AG04449 (cell line): ENCODE data around the gene MEIG1.
"Not testable (repeated sequence)": the region's sequence is repeated elsewhere in the genome, so short reads cannot be mapped to it uniquely, and the experiment has no call there.

ENCODE experiments used
- CTCF ChIA-PET: fragments of 350-600 bp; formaldehyde crosslinking; extraction: SDS; loops from one replicate; lab custom pipeline; 2021; ENCODE audit warnings: antibody characterized with exemption; lab: Yijun Ruan, JAX
- POLR2A ChIA-PET: fragments of 400-600, 350-600 bp; formaldehyde crosslinking; extraction: SDS; loops from one replicate; lab custom pipeline; 2020; ENCODE audit warnings: antibody characterized with exemption, inconsistent platforms; lab: Yijun Ruan, JAX
- DNase-seq: peaks from one replicate; pipeline ENCODE4 v3.0.0-alpha.2; 2010; ENCODE audit warnings: low read depth, low spot score
- H3K4me3 ChIP-seq: 2 replicates; pipeline ENCODE4 v1.5.1; 2011; ENCODE audit warnings: low read depth, mild to moderate bottlenecking, control low read depth, low read length
- TF ChIP-seq, protein P1 (sequence below): IDR thresholded peaks from one replicate; pipeline ENCODE4 v1.5.1; 2011; ENCODE audit warnings: mild to moderate bottlenecking, moderate library complexity, low read length, control low read depth, inconsistent platforms; ENCODE audit not compliant: insufficient read depth; ENCODE audit errors: missing control alignments

The MEIG1 gene

DNA sequence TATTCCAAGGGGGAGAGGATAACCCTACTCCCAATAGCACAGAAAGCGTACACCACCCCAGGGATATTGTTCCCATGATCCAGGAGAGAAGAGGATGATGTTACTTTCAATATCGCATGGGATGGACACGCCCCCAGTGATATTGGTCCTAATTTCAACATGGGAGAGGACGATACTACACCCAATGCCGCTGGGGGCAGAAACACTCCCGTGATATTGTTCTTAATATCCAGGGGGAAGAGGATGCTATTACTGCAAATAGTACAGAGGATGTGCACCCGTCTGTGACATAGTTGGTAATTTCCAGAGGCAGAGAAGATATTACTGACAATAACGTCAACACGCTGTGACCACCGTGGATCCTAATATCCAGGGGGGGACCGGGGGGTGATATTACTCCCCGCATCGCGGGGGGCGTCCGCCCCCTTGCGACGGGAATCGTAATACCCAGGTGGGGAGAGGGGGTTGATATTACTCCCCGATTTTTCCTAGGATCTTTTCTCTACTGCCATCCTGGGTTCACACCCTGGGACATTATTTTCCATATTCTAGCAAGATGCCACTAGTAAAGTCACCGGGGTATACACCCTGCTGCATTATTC is 16.6 kb downstream of the MEIG1 start:
- no peak for DNase-seq
- H3K4me3 ChIP-seq, result no peak overlapping the region
- ChIA-PET CTCF (no interaction called here), POLR2A (no interaction called here)
- TF ChIP-seq, protein P1, sequence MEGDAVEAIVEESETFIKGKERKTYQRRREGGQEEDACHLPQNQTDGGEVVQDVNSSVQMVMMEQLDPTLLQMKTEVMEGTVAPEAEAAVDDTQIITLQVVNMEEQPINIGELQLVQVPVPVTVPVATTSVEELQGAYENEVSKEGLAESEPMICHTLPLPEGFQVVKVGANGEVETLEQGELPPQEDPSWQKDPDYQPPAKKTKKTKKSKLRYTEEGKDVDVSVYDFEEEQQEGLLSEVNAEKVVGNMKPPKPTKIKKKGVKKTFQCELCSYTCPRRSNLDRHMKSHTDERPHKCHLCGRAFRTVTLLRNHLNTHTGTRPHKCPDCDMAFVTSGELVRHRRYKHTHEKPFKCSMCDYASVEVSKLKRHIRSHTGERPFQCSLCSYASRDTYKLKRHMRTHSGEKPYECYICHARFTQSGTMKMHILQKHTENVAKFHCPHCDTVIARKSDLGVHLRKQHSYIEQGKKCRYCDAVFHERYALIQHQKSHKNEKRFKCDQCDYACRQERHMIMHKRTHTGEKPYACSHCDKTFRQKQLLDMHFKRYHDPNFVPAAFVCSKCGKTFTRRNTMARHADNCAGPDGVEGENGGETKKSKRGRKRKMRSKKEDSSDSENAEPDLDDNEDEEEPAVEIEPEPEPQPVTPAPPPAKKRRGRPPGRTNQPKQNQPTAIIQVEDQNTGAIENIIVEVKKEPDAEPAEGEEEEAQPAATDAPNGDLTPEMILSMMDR, result no peak

DNA sequence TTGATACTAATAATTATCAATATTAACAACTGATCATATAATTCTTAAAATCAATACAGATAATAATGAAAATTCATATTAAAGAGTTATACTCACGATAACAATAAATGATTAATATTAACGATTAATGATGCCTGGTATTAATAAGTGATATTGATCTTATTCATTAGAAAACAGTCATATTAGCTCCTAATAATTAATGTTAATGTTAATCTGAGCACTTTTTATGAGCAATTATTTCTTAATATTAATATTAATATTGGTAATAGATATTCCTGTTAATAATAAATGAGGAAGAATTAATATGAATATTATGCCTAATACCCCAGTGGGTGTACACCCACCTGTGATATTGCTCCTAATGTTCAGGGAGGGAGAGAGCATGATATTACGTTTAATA is 23.6 kb downstream of the MEIG1 start:
- H3K4me3 ChIP-seq, result no peak overlapping the region
- TF ChIP-seq, protein P1, result no peak
- CTCF ChIA-PET, result no interaction called here
- no peak for DNase-seq
- POLR2A ChIA-PET, result no interaction called here

DNA sequence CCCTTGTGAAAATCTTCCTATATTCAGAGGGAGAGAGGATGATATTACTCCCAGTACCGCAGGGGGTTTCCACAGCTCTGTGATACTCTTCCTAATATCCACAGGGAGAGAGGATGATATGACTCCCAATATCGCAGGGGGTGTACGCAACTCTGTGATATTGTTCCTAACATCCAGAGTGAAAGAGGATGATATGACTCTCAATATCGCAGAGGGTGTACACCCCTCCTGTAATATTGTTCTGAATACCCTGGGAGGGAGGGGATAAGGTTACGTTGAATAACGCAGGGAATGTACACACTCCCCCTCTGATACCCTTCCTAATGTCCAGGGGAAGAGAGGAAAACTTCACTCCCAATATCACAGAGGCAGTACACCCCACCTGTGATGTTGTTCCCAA is 30.4 kb downstream of the MEIG1 start:
- CTCF ChIA-PET, DNase-seq, POLR2A ChIA-PET, H3K4me3 ChIP-seq: not testable (repeated sequence)

DNA sequence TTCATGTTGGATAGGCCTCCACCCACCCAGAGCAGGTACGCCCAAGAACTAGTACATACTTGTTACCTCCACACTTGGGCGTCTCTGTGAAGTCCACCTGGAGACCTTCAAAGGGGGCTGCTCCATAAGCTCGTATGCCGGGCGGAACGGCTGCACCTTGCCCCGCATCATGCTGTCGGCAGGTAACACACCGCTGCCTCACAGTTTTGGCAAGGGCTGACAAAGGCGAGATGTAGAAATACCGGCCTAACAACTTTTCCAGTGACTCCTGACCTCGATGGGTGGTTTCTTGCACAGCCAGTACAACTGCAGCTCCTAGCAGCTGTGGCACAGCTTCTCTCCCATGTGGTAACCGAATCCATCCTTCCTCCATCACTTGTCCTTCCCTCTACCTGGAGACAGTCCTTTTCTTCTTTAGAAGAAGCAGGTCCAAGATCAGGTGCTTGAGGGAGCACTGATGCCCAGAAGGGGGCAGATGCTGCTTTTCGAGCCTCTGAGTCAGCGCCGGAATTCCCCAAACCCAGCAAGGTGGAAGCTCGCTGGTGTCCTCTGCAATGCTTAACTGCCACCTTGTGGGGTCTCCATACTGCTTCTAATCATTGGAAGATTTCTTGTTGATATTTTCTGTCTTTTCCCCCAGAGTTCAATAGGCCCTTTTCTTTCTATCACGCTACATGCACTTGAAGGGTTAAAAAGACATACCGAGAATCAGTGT is 32.0 kb downstream of the MEIG1 start:
- CTCF ChIA-PET, result interaction anchor here (0.7 to 1.2 kb wide), 2 partner anchors 92 to 113 kb away, joined by 3 to 4 read pairs; no protein-coding TSS in a partner anchor
- TF ChIP-seq, protein P1, result peak; percentile 12
- H3K4me3 ChIP-seq, POLR2A ChIA-PET: not testable (repeated sequence)
- peak; percentile 0 for DNase-seq

- DNase-seq, CTCF ChIA-PET, POLR2A ChIA-PET, H3K4me3 ChIP-seq: not testable (repeated sequence)
These were observed 33.1 kb downstream of the MEIG1 start for GRCh38 chr10:14992336-14992735.

DNA sequence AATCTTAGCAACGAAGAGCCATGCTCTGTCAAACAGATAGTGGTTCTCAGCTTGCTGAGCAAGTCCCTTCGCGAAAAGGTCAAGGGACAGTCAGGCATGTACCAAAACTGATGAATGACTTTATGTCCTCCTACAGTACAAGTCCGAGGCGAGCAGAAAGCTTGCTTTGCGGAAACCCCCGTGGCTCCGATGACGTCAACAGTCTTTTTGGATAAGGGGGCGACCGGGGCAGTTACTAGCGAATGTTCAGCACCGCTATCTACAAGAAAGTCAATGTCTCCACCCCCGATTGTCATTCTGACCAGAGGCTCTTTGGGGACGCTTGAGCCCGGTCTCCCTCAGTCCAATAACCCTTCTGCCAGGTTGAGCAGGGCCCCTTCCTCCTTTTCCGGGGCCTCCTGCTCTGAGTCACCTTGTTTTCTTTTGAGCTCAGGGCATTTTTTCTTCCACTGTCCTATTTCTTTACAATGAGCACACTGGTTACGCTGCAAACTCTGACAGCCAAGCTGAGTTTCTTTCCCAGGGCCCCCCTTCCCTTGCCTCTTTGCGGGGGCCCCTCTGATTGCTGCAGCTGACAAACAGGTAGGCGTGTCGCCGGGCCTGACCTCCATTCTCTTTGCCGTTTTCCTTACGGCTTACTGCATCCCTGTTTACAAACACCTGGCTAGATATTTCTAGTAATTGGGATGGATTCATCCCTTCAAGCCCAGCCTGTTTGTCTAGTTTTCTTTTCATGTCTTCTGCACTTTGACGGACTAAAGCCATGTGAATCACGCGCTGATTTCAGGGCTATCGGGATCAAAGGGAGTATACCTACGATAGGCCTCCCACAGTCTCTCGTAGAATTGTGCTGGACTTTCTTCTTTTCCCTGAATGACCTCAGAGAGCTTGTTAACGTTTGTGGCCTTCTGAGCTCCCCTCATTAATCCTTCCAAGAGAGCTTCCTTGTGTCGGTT is 34.6 kb downstream of the MEIG1 start:
- POLR2A ChIA-PET, result not testable (repeated sequence)

GRCh38 chr10:14995964-14996565 is 36.9 kb downstream of the MEIG1 start:
- H3K4me3 ChIP-seq, result no peak overlapping the region
- TF ChIP-seq, protein P1, result no peak
- ChIA-PET POLR2A (no interaction called here), CTCF (no interaction called here)
- DNase-seq, result no peak

More for the DNA sequence above, 34.6 kb downstream of the MEIG1 start:
- DNase-seq, H3K4me3 ChIP-seq, CTCF ChIA-PET: not testable (repeated sequence)

GRCh38 chr10:15013530-15013929 is 54.3 kb downstream of the MEIG1 start:
- H3K4me3 ChIP-seq, POLR2A ChIA-PET, DNase-seq, CTCF ChIA-PET: not testable (repeated sequence)
